Measurements from ENCODE around the gene COX4I1.

- TF ChIP-seq ARNT (IDR thresholded peaks at IDR 0.05) (no peak), FOXA1 (IDR thresholded peaks at IDR 0.05) (no peak), FOXM1 (IDR thresholded peaks at IDR 0.05; ENCODE audit: borderline replicate concordance) (no peak), BHLHE40 (IDR thresholded peaks at IDR 0.05; ENCODE audit: borderline replicate concordance) (no peak), NFRKB (IDR thresholded peaks at IDR 0.05) (no peak), HDGF (IDR thresholded peaks at IDR 0.05; ENCODE audit: borderline replicate concordance) (no peak)
Observed at GRCh38 chr16:85856079-85856478, 56.6 kb downstream of the COX4I1 start.

All from HEK293T (cell line).